ENCODE measurements around the gene GRK1.

The GRK1 gene

DNA sequence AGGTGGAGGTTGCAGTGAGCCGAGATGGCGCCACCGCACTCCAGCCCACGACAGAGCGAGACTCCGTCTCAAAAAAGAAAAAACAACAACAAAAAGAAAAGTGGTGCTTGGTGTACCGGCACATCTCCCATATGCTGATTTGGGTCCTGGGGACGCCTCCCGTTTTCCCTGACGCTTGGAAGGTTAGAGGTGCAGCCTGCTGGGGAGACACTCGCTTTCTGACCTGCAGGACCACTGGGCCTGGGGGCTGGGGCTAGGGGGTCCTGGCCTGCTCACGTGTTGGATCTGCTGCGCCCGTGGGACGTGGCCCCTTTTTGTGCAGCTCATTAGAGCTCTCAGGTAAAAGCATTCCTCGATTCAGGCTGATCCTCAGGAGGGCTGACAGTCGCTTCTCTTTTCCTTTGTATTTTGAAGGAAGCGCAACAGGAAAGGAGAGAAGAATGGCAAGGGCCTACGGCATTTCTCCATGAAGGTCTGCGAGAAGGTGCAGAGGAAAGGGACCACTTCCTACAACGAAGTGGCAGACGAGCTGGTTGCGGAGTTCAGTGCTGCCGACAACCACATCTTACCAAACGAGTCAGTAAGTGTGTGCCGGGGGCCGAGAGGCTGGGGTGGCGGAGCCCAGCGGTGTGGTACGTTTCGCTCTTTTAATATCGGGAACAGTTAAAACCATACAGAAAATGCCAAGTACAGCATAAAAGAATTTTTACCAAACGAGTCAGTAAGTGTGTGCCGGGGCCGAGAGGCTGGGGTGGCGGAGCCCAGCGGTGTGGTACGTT is 34.1 kb upstream of the GRK1 start:
- no peak for DNase-seq (ENCODE audit: low spot score)

DNA sequence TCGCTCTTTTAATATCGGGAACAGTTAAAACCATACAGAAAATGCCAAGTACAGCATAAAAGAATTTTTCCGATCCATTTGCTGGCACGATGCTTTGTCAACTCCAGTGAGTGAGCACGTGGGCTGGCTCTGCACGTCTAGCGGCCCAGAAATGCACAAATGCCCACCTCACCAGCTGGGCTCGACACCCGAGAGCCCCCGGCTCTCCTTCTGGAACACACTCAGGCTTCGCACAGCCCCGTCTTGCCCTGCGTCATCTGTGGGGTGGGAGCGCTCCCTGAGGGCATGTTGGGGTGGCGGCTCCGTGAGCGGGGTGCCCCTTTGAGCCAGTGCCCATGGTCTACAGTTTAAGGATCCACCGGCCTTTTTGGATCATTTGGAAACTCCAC is 33.5 kb upstream of the GRK1 start:
- DNase-seq (ENCODE audit: low spot score), result no peak

DNA sequence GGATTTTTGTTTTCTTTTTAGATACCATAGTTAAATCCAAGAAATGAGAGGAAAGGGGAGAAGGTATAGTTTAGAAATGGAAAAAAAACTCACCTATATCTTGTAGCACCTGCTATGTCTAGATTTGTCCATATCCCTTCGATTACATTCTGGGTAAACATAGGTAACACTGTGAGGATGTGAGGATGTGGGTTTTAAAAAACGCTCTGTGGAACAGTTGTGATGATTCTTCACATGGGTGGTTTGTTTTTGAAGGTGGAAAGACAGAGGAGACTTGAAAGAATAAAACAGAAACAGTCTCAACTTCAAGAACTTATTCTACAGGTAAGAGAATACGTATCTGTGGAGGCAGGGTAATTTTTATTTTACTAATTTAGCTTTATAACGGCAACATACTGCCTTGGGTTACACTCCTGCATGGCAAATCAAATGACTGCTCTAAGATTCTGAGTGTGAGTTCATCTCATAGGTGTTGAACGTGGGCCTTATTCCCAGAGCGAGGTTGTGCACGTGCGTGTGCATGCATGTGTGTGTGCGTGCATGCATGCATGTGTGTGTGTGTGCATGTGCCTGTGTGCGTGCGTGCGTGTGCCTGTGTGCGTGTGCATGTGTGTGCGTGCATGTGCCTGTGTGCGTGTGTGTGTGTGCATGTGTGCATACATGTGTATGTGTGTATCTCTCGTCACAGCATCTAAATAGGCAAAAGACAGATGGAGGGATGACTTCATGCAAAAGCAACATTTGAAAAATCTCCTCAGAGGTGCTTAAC is 32.6 kb upstream of the GRK1 start:
- DNase-seq (ENCODE audit: low spot score), result no peak

DNA sequence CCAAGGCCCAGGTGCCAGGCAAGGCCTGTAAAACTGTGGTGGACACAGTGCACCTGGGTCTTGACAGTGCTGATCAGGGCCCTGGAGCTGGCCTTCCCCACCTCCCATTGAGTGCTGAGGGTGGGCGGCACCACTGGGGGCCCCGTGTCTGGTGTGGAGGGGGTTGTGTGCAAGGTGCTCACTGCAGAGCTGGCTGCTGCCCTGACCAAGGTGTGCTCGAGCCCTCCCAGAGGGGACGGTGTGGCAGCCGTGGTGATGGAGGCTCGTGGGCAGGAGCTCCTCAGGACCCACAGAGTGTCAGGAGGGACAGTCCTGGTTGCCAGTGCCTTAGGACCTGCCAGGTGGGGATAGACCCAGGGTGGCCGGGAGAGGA is 32.0 kb upstream of the GRK1 start:
- no peak for DNase-seq (ENCODE audit: low spot score)

DNA sequence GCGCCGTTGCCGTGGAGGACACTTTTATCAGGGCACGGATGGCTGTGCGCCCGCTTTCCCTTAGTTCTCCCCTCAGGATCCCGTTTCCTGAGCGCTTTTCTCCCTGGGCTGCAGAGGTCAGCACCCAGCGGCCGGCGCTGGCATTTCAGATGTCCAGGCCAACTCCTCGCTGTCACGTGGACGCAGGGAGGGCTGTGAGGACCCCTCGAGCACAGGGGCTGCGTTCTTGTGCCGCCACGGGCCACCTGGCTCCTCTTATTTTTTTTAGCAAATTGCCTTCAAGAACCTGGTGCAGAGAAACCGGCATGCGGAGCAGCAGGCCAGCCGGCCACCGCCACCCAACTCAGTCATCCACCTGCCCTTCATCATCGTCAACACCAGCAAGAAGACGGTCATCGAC is 31.3 kb upstream of the GRK1 start:
- no peak for DNase-seq (ENCODE audit: low spot score)

DNA sequence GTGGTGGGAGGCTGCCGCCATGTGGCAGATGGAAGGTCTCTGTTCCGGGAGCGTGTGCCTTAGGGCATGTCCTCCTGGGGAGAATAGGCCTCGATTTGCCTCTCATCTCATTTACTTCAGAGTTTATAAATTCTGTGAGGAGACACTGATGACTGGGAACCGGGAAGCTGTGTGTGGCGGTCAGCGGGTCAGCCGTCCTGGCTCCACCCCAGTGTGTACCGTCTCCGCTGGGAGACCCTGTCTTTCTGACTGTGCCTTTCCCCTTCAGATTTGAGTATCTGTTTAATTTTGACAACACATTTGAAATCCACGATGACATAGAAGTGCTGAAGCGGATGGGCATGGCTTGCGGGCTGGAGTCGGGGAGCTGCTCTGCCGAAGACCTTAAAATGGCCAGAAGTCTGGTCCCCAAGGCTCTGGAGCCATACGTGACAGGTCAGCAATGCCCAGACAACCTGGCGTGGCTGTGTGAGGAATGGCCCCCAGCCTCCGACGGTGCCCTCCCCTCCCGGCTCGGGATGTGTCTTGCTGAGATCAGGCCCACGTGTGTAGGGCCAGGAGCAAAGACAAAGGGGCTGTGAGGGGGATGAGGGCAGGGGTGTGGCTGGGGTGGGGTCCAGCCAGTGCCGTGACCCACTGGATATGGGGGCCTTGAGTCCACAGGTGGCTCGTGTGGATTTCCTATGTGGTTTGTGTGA is 30.6 kb upstream of the GRK1 start:
- no peak for DNase-seq (ENCODE audit: low spot score)

DNA sequence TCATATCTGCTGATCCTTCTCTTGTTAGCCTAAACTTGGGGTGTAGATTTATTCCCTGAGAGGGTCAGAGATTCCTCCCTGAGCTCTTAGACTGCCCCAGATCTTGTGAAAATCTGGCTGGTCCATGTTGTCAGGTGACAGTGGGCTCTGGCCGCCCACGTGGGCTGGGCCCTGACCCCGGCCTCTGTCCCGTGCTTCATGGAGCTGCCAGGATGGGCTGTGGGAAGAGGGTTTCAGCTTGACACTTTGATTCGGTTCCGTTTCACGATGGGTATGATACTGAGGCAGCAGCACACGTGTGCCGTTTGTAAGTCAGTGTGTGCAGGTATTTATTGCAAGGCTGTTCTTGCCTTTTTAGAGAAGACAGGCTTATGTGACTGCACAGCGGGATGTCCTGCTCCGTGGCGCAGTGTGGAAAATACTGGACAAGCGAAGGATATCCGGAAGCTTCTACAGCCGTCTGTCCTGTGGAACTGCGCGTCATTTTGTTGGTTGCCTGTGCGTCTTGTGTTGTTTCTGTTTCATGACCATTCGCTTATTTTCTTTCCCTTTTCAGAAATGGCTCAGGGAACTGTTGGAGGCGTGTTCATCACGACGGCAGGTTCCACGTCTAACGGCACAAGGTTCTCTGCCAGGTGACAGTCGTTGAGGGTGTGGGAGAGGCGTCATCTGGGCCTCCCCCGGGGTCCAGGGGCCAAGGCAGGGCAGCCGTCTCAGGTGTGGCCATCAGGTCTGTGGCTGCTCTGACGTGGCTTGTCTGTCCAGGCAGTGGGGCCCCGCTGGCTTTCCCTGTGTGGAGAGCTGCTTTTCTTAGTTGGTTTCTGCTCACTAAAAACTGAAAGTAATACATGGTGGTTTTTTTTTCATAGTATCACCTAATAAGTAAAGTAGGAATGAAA is 29.5 kb upstream of the GRK1 start:
- DNase-seq (ENCODE audit: low spot score), result no peak

DNA sequence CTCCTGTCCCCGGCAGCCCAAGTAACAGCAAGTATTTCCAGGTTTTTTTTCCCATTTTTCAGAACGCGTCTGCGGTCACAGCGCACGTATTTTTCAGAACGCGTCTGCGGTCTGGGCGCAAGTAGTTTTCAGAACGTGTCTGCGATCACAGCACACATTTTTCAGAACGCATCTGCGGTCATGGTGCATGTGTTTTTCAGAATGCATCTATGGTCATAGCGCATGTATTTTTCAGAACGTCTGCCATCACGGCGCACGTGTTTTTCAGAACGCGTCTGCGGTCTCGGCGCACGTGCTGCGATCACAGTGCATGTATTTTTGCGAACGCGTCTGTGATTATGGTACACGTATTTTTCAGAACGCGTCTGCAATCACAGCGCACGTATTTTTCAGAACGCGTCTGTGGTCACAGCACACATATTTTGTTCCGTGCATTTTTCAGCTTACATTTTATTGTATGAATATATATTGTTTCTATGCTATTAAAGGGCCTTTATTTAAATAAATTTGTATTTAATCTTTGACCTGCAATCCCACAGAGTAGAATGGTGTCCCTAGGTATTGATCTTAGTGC is 28.8 kb upstream of the GRK1 start:
- DNase-seq (ENCODE audit: low spot score), result no peak

DNA sequence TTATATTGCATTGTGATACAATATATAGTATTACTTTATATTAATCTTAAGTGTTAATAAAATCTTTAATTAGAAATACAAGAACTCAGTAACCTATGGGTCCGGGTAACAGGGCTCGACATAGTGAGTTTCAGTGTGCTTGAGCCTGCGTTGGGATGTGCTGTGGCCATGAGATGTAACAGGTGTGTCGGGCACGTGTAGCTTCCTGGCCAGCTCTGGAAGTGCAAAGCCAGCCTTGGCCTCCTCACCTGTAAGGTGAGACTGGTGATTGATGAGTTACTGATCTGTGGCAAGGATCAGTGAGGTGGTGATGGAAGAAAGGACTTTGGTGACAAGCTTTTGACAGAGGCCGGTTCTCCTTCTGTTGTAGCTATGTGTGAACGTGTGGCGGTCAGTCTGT is 28.2 kb upstream of the GRK1 start:
- no peak for DNase-seq (ENCODE audit: low spot score)

DNA sequence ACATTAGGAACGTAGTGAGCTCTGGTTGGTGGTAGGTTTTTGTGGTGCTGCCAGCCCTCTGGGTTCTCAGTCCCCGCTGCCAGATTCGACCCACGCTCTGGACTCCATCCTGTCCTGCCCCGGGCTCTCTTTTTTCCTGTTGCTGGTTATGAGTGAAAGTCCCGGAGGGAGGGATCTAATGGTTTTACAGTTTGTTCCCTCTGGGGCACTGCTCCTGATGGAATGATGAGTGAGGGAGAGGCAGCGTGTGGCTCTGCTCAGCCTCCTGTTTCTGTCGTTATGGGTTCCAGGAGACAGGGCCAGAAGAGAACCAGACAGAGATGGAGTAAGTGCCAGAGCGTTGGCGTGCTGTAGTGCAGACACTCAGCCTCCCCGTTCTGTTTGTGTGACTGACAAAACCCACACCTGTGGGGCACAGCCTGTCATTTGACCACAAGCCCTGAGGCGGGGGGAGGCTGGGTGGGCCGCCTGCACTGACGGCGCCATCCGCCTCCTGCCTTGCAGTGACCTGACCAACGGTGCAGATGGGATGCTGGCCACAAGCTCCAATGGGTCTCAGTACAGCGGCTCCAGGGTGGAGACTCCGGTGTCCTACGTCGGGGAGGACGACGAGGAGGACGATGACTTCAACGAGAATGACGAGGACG is 27.3 kb upstream of the GRK1 start:
- no peak for DNase-seq (ENCODE audit: low spot score)

DNA sequence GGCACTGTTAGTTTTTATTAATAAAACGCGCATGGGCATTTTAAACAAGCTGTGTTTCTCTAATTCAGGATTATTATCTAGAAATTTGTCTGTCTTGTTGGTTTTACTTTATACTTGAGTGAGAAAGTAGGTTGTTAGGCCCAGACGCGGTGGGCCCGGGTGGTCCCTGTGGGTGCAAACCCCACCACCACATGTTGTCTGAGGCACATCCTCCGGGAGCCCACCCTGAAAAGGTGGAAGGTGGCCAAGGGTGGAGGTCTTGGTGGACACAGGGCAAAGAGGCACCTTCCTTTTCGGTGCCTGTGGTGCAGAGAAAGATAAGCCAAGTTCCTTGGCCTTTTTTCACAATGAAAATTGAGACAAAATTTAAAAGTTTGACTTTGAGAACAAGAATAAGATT is 25.6 kb upstream of the GRK1 start:
- DNase-seq (ENCODE audit: low spot score), result no peak

DNA sequence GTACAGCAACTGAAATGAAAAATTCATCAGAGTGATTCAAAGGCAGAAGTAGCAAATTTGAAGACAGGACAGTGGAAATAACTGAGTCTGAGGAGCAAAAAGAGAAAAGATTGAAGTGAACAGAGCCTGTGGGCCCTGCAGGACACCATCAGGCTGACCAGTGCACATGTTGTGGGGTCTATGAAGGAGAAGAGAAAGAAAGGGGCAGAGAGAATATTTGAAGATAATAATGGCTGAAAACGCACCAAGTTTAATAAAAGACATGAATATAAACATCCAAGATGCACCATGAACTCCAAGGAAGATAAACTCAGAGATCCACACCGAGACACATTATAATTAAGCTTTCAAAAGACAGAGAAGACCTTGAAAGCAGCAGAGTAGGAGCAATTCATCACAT is 24.5 kb upstream of the GRK1 start:
- DNase-seq (ENCODE audit: low spot score), result no peak

DNA sequence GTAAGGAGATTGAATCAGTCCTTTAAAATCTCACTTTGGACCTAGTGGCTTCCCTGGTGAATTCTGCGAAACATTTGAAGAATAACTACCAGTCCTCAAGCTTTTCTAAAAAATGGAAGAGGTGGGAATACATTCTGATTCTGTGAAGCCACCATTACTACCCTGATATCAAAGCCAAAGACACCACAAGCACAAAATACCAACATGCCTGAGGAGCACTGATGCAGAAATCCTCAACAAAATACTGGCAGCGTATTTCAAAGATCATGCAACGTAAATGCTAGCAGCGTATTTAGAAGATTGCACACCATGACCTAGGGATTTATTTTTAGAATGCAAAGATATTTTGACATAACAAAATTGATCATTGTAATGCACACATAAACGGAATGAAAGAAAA is 23.4 kb upstream of the GRK1 start:
- DNase-seq (ENCODE audit: low spot score), result no peak

DNA sequence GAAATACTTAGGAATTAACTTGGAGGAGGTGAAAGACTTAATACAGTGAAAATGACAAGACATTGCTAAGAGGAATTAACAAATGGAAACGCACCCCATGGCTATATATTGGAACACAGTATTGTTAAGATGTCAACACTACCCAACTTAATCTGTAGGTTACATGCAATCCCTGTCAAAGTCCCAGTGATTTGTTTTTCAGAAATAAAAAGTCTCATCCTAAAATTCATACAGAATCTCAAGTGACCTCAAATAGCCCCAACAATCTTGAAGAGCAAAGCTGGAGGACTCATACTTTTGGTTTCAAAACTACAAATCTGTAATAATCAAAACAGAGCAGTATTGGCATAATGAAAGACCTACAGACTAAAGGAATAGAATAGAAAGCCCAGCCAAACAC is 22.2 kb upstream of the GRK1 start:
- DNase-seq (ENCODE audit: low spot score), result no peak

DNA sequence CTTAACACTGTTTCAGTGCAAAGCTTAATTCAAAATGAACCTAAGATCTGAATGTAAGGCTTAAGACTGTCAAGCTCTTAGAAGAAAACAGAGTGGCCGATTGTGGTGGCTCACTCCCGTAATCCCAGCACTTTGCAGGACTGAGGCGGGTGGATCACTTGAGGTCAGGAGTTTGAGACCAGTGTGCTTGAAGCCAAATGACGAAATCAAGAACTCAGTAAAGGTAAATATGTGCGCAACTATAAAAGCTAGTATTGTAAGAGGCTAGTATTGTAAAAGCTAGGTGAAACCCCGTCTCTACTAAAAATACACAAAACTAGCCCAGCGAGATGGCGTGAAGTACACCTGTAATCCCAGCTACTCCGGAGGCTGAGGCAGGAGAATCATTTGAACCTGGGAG is 21.7 kb upstream of the GRK1 start:
- DNase-seq (ENCODE audit: low spot score), result no peak

DNA sequence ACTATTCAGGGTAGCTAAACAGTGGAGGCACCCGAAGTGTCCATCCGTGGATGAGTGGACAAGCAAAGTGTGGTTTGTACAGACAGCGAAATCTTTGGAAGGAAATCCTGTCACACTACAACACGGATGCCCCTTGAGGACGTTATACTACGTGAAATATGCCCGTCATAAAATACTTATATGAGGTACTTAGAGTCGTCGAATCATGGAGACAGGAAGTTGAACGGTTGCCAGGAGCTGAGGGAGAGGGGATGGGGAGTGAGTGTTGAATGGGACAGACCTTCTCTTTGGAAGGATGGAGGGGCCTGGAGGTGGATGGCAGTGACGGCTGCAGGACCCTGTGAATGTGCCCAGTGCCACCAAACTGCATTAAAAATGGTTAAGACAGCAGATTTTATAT is 20.6 kb upstream of the GRK1 start:
- DNase-seq (ENCODE audit: low spot score), result no peak

DNA sequence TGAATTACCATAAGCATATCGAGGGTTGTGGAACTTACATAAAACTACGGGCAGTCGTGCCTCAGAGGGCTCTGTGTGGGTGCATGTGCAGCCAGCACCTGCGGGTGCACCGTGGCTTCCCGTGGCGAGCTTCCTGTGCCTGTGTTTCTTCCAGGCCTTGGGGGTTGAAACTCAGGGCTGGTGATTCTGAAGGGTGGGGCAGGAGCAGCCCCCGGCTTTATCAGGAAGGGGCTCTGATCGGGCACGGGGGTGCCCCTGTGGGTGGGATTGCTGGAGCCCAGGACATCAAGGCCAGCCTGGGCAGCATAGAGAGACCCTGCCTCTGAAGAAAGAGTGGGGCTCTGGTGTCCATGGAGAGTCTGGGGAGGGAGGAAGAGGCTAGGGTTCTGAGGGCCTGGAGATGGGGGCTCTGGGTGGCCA is 20.1 kb upstream of the GRK1 start:
- no peak for DNase-seq (ENCODE audit: low spot score)

DNA sequence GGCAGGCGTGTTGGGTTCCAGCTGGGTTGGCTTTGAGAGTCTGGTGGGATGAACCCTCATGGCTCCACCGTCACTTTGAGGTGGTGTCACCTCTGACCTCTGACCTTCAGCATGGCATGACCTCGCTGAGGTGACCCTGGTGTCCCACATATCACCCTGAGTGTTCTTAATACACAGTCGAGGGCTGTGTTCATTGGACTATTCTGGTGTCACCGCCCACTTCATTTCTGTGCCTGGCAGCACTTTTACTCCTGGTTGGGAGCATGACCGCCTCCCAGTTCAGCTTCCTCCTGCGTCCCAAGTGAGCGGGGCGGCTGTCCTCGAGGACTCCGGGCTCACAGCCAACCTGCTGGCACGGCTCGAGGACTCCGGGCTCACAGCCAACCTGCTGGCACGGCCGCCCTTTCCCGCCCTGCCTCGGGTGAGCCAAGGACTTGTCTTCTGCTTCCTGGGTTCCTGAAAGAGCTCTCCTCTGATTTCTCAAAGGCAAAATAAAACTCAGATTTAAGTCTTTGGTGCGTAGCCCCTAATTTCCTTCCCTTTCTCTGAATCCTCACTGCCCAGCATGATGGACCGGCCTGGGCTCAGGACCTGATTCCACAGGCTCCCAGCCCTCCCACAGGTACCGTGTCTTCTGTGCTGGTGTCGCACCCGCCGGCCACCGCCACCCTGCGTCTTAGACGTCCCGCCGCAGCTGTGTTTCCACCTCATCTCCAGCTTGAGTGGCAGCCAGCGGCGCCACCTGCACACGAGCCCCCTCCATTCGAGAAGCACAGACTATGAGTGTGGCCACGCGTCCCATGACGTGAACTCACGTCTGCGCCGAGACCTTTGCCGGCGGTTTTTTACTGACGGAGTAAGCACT is 19.4 kb upstream of the GRK1 start:
- no peak for DNase-seq (ENCODE audit: low spot score)

DNA sequence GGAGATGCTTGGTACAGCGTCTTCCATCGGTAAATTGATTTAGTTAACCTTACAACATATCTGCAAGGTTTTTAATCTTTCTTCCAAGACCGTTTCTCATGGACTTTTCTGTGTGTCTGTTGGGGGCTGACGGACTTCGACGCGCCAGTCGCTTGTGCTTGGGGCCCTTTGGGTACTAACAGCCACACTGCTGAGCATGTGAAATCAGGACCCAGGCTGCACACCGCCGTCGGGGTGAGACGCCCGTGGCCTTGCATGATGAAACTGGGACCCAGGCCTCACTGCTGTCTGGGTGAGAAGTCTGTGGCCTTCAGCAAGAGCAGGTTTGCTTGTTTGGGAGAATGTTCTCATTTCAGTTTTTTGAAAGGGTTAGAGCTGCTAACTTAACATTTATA is 18.8 kb upstream of the GRK1 start:
- no peak for DNase-seq (ENCODE audit: low spot score)

DNA sequence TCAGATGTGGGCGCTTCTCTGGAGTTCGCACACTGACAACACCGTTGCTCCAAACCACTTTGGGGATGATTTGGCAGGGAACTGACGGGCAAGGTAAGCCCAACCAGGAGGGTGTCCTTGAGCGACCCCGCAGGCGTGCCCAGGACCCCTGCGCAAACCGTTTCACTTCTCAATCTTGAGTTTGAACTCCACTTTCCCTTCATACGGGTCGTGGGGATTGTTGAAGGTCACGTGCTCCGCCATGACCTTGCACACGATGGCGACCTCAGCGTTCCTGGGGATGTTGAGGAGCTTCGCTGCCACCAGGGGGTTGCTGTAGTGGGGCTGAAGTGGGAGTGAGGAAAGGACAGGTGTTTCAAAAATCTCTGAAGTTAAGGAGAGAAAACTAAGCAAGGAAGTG is 17.8 kb upstream of the GRK1 start:
- DNase-seq (ENCODE audit: low spot score), result no peak

Measured in AG20443 (cell line).